Measurements from ENCODE around the gene SEMA5A.

SEMA5A gene

GRCh38 chr5:9212605-9213004 is 333.3 kb downstream of the SEMA5A start:
- no peak for DNase-seq (ENCODE audit: low read depth)

DNA sequence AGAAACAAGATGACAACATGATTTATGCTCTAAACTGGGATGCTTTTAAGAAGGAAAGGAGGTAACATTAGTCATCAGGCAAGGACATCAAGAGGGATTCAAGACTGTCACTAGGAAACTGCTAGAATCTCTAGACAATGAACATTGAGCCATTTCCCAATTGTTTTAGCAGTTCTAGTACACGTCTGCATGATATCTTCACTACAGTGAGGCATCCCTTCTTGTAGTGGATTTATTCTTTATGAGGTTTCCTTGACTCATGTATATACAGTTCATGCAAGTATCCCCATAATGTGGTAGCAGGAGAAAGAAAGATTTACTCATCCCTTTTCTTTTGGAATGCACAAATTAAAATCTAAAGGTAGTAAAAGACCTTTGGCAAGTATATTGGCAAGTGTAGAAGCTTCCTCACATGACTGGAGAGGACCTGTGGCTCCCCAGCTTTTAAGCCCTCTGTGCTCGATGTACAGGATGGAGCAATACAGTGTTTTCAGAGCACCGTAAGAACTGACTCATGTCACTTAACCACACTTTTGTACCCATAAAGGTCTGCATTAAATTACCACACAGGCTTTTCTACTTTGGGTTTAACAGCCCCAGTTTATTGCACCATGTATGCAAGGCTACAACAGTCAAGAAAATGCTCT is 335.9 kb downstream of the SEMA5A start:
- no peak for DNase-seq (ENCODE audit: low read depth)

DNA sequence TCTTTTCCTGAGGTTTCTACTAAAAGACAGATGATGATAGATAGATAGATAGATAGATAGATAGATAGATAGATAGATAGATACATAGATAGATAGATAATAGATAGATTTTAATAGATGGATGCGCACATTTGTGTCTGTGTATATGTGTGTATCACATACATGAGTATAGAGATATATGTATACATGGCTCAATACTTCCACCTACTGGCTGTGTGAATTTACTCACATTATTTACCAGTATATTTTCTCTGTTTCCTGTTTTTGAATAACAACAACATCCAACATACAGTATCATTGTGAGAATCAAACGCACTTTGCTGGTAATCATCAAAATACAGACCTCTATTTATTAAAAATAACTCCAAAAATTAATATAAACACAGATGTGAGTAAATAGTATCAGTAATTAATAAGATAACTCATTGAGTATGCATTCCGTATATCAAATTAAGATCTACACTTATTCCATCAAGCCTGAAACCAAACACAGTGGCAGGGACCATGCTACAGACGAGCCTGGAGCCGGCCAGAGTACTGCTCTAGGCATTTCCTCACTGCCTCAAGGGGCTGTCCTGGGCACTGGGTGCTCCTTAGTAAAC is 338.0 kb downstream of the SEMA5A start:
- DNase-seq (ENCODE audit: low read depth): no peak

GRCh38 chr5:9202636-9203035 is 343.2 kb downstream of the SEMA5A start:
- no peak for DNase-seq (ENCODE audit: low read depth)

GRCh38 chr5:9201761-9202160 is 344.1 kb downstream of the SEMA5A start:
- DNase-seq (ENCODE audit: low read depth): no peak

- no peak for DNase-seq (ENCODE audit: low read depth)
Observed at GRCh38 chr5:9201011-9201410, 344.9 kb downstream of the SEMA5A start.

DNA sequence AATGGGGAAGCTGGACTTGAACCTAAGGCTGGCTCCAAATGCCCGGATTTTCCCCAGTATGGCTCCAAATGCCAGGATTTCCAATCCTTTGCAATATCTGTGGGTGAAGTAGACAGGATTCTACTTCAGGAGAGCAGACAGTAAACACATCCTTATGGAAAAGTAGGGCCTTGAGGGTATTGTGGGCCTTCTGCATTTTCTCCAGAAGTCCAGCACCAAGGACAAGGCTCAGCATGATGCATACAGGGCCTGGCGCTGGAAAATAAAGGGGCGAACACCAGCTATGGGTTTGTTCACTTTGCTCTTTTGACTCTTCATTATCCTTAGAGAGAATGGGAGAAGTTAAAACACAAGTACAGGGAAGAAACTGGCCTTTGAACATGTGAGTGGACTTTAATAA is 347.5 kb downstream of the SEMA5A start:
- DNase-seq (ENCODE audit: low read depth): no peak

GRCh38 chr5:9197881-9198260 is 348.0 kb downstream of the SEMA5A start:
- DNase-seq (ENCODE audit: low read depth): no peak

GRCh38 chr5:9196403-9197227 is 349.3 kb downstream of the SEMA5A start:
- no peak for DNase-seq (ENCODE audit: low read depth)

- DNase-seq (ENCODE audit: low read depth): no peak
Observed at GRCh38 chr5:9194509-9194908, 351.4 kb downstream of the SEMA5A start.

DNA sequence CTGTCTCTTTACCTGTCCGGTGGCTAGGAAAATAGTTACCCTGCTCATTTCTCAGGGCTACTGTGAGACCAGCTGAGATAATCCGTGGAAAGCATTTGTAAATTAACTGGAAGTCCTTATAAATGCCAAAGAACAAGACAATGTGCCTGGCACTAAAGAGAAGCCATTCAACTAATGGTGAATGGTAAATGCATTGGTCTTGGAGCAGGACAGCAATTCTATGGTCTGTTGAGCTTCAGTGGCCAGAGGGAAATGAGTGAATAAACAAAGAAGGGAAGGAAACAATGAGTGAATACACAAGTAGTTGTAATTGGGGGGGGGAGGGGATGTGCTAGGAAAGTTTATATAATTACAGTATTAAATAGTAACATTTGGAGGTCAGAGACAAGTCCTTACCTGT is 353.6 kb downstream of the SEMA5A start:
- no peak for DNase-seq (ENCODE audit: low read depth)

GRCh38 chr5:9189681-9190080 is 356.2 kb downstream of the SEMA5A start:
- no peak for DNase-seq (ENCODE audit: low read depth)

DNA sequence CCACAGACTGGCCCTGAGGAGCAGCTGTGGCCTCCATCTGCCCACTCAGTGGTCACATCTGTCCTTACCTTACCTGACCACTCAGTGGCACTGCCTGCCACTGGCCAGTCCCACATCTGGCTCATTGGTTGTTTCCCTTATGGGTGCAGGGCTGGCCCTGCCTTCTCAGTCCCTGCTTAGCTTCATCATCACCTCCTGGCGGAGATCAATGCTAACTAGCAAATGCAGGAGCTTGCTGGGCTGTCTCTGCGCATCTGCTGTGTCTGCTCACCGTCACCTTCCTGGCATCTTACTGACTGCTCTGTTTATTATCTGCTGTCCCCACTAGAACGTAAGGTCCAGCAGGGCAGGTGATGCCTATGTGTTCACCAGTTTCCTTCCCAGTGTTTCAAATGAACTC is 356.9 kb downstream of the SEMA5A start:
- no peak for DNase-seq (ENCODE audit: low read depth)

DNA sequence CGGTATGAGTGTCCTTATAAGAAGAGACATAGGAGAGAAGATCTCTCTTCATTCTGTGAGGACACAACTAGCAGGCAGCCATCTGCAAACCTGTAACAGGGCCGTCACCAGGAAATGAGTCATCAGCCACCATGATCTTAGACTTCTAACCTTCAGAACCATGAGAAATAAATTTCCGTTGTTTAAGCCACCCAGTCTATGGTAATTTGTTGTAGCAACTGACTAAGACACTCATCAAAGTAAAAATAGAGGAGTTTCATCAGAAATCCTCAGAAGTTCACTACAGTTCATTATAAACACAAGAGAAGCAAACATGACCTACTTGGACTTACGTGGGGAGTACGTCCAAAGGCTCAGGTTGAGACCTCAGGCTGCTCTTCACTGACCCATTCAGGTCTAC is 357.7 kb downstream of the SEMA5A start:
- no peak for DNase-seq (ENCODE audit: low read depth)

GRCh38 chr5:9187614-9188013 is 358.3 kb downstream of the SEMA5A start:
- DNase-seq (ENCODE audit: low read depth): no peak

DNA sequence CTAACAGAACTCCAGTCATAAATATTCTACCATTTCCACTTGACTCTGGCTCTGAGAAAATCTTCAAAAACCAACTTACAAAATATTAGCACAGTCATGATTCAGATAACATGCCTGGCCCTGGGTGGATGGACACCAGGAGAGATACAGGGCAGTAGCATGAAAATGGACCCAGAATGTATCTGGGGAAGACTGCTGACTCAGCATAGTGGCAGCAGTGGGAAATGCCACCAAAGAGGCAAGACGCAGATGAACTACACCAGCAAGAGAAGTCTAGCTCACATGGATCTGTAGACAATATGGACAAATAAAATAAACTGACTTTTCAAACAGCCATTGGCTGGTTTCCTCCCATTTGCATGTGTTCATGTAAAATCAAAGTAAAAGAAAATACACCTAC is 359.8 kb downstream of the SEMA5A start:
- DNase-seq (ENCODE audit: low read depth): no peak

GRCh38 chr5:9183992-9184391 is 361.9 kb downstream of the SEMA5A start:
- no peak for DNase-seq (ENCODE audit: low read depth)

- DNase-seq (ENCODE audit: low read depth): no peak
Observed at GRCh38 chr5:9182899-9183695, 362.8 kb downstream of the SEMA5A start.

- DNase-seq (ENCODE audit: low read depth): no peak
Observed at GRCh38 chr5:9176641-9177040, 369.2 kb downstream of the SEMA5A start.

GRCh38 chr5:9174446-9174845 is 371.4 kb downstream of the SEMA5A start:
- no peak for DNase-seq (ENCODE audit: low read depth)

DNA sequence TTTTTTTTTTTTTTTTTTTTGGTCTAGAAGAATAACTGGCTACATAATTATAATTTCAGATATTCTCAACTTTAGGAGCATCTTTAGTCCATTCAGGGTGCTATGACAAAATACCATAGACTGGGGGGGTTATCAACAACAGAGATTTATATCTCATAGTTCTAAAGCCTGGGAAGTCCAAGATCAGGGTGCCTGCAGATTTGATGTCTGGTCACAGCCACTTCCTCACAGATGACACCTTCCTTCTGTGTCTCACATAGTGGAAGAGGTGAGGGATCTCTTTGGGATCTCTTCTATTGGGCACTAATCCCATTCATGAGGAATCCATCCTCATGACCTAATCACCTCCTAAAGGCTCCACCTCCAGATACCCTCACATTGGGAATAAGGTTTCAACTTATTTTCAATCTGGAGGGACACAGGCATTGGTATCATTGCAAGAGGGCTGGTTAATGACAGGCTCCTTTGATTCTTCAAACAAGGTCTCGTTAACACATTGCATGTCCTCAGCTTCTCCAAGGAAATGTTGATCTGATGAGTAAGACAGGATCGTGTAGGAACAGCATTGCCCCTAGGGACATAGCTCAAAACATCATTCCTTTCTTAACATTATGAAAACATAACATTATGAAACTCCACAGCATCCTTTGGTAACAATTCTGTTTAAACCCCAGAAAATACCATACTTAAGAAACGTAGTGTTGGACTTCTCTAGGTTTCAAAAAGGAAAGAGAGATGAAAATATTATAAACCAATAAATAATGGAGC is 372.4 kb downstream of the SEMA5A start:
- no peak for DNase-seq (ENCODE audit: low read depth)

DNA sequence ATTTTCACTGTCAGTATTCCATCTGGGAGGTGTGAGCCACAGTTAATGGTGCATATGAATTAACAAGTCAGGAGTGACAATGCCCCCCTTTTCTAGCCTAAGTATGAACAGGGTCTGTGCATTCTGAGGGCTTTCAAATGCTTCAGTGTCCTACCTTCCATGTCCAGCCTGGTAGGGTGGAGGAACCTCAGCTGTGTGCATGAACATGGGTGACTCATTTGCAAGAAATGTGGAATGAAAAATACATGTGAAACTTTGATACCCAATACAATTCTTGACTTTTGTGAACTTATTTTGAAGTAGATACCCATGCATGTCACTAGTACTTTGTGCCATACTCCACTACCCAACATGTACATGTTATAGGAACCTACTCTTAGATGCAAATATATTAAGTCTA is 375.8 kb downstream of the SEMA5A start:
- no peak for DNase-seq (ENCODE audit: low read depth)

Measured in activated T-helper 9 cell treated with anti-CD3 and anti-CD28 coated beads, Interleukin-2, amount 50 U/mL, for 16 hours (primary cell).